ENCODE data around the gene HAGHL. TPM values are rescaled to one million over a fixed set of nuclear protein-coding genes. Genes with fewer than 3 reads are reported as not detected.

The HAGHL gene
- total RNA-seq, 2 donors from 2014 or later: 2.6 to 13.0 TPM

GRCh38 chr16:708019-708418 lies 18.9 kb upstream of the HAGHL start:
- H3K27me3 ChIP-seq: peaks cover 61% of the 10 kb centered on the region

GRCh38 chr16:708959-709358 lies 17.9 kb upstream of the HAGHL start:
- Histone ChIP-seq H3K4me3 (no peak overlapping the region), H3K27ac (no peak overlapping the region), H3K9me3 (no peaks in the 10 kb centered on the region), H3K9ac (ENCODE audit: low read depth in 2 of 2, low read length in 2 of 2) (no peak overlapping the region), H3K4me1 (no peaks in the 10 kb centered on the region), H3K36me3 (no peaks in the 10 kb centered on the region), H3K27me3 (peaks cover 52% of the 10 kb centered on the region)
- intact Hi-C loops (cut with DNase I): no loop called here
- no peak for TF ChIP-seq CTCF (IDR thresholded peaks at IDR 0.05)
- DNase-seq: no peak

More at GRCh38 chr16:708019-708418, 18.9 kb upstream of the HAGHL start:
- no peak for DNase-seq
- intact Hi-C loops (cut with DNase I): no loop called here
- H3K4me1 ChIP-seq: no peaks in the 10 kb centered on the region
- no peaks in the 10 kb centered on the region for H3K9me3 ChIP-seq
- no peaks in the 10 kb centered on the region for H3K36me3 ChIP-seq
- TF ChIP-seq CTCF (IDR thresholded peaks at IDR 0.05): no peak
- H3K4me3 ChIP-seq: no peak overlapping the region
- H3K27ac ChIP-seq: no peak overlapping the region
- no peak overlapping the region for H3K9ac ChIP-seq (ENCODE audit: low read depth in 2 of 2, low read length in 2 of 2)

GRCh38 chr16:709566-710499 lies 17.1 kb upstream of the HAGHL start:
- H3K27me3 ChIP-seq: peaks cover 43% of the 10 kb centered on the region
- TF ChIP-seq CTCF (IDR thresholded peaks at IDR 0.05): no peak
- no peaks in the 10 kb centered on the region for H3K36me3 ChIP-seq
- H3K9ac ChIP-seq (ENCODE audit: low read depth in 2 of 2, low read length in 2 of 2): no peak overlapping the region
- no peak overlapping the region for H3K4me3 ChIP-seq
- DNase-seq: no peak
- H3K9me3 ChIP-seq: no peaks in the 10 kb centered on the region
- H3K27ac ChIP-seq: no peak overlapping the region
- intact Hi-C loops (cut with DNase I): loop anchor here (5.0 kb wide), 1 partner anchor 347 kb away; no protein-coding TSS in a partner anchor
- H3K4me1 ChIP-seq: peaks cover 5% of the 10 kb centered on the region

- intact Hi-C loops (cut with DNase I): loop anchor here (5.0 kb wide), 1 partner anchor 347 kb away; no protein-coding TSS in a partner anchor
- H3K4me1 ChIP-seq: peaks cover 5% of the 10 kb centered on the region
- H3K36me3 ChIP-seq: no peaks in the 10 kb centered on the region
- no peak for TF ChIP-seq CTCF (IDR thresholded peaks at IDR 0.05)
- H3K4me3 ChIP-seq: no peak overlapping the region
- H3K27me3 ChIP-seq: peaks cover 37% of the 10 kb centered on the region
- H3K27ac ChIP-seq: no peak overlapping the region
- DNase-seq: no peak
- no peak overlapping the region for H3K9ac ChIP-seq (ENCODE audit: low read depth in 2 of 2, low read length in 2 of 2)
- H3K9me3 ChIP-seq: no peaks in the 10 kb centered on the region
Observed at GRCh38 chr16:710500-711075, 16.3 kb upstream of the HAGHL start.

GRCh38 chr16:711084-711483 lies 15.8 kb upstream of the HAGHL start:
- Histone ChIP-seq H3K27ac (no peak overlapping the region), H3K27me3 (peaks cover 35% of the 10 kb centered on the region), H3K4me3 (no peak overlapping the region), H3K4me1 (peaks cover 9% of the 10 kb centered on the region), H3K9ac (ENCODE audit: low read depth in 2 of 2, low read length in 2 of 2) (no peak overlapping the region), H3K36me3 (no peaks in the 10 kb centered on the region), H3K9me3 (no peaks in the 10 kb centered on the region)
- DNase-seq: no peak
- intact Hi-C loops (cut with DNase I): loop anchor here (5.0 kb wide), 1 partner anchor 346 kb away; no protein-coding TSS in a partner anchor
- no peak for TF ChIP-seq CTCF (IDR thresholded peaks at IDR 0.05)
